ENCODE measurements around the gene SAP30. TPM values are rescaled to one million over a fixed set of nuclear protein-coding genes. Genes with fewer than 3 reads are reported as not detected.

SAP30 gene
- total RNA-seq, 1 donor from 2014 or later = 3.8 TPM

- DNase-seq (ENCODE audit: low spot score) (no peak), ATAC-seq (no peak)
These were observed 5.3 kb upstream of the SAP30 start for GRCh38 chr4:173365359-173365996.

GRCh38 chr4:173367285-173367684 is 3.5 kb upstream of the SAP30 start:
- ATAC-seq (no peak), DNase-seq (ENCODE audit: low spot score) (no peak)

GRCh38 chr4:173367946-173368345 is 2.8 kb upstream of the SAP30 start:
- DNase-seq (ENCODE audit: low spot score) (no peak), ATAC-seq (no peak)

- ATAC-seq = peak; percentile 1
- no peak for DNase-seq (ENCODE audit: low spot score)
These were observed 651 bp upstream of the SAP30 start for GRCh38 chr4:173370130-173370476.

- ATAC-seq (peak; percentile 46), DNase-seq (ENCODE audit: low spot score) (peak; percentile 78)
These were observed 788 bp downstream of the SAP30 start for GRCh38 chr4:173371292-173372192.

- no peak for ATAC-seq
- DNase-seq (ENCODE audit: low spot score) = no peak
These were observed 3.8 kb downstream of the SAP30 start for GRCh38 chr4:173374588-173374987.

GRCh38 chr4:173379929-173380328 is 9.2 kb downstream of the SAP30 start:
- DNase-seq (ENCODE audit: low spot score) (no peak), ATAC-seq (no peak)

GRCh38 chr4:173380987-173381386 is 10.2 kb downstream of the SAP30 start:
- no peak for DNase-seq (ENCODE audit: low spot score)
- ATAC-seq = no peak

GRCh38 chr4:173381610-173382009 is 10.9 kb downstream of the SAP30 start:
- ATAC-seq = no peak
- no peak for DNase-seq (ENCODE audit: low spot score)

GRCh38 chr4:173382349-173382748 is 11.6 kb downstream of the SAP30 start:
- ATAC-seq (no peak), DNase-seq (ENCODE audit: low spot score) (no peak)

- no peak for ATAC-seq
- DNase-seq (ENCODE audit: low spot score) = no peak
These were observed 16.0 kb downstream of the SAP30 start for GRCh38 chr4:173386751-173387150.

GRCh38 chr4:173391701-173392100 is 20.9 kb downstream of the SAP30 start:
- DNase-seq (ENCODE audit: low spot score) (no peak), ATAC-seq (no peak)

- no peak for DNase-seq (ENCODE audit: low spot score)
These were observed 26.9 kb downstream of the SAP30 start for GRCh38 chr4:173397604-173398003.

GRCh38 chr4:173398220-173398619 is 27.5 kb downstream of the SAP30 start:
- ATAC-seq (no peak), DNase-seq (ENCODE audit: low spot score) (no peak)

More at GRCh38 chr4:173397604-173398003, 26.9 kb downstream of the SAP30 start:
- no peak for ATAC-seq

GRCh38 chr4:173398779-173399415 is 28.1 kb downstream of the SAP30 start, which contains the start of gene SCRG1:
TSS of gene SCRG1 (minus strand) at chr4:173399116. CDS start at chr4:173391414, 7,702 bp downstream.
- DNase-seq (ENCODE audit: low spot score) (no peak), ATAC-seq (no peak)

GRCh38 chr4:173401063-173401462 is 30.3 kb downstream of the SAP30 start:
- DNase-seq (ENCODE audit: low spot score) (no peak), ATAC-seq (no peak)

GRCh38 chr4:173403051-173403450 is 32.3 kb downstream of the SAP30 start:
- no peak for DNase-seq (ENCODE audit: low spot score)
- no peak for ATAC-seq

GRCh38 chr4:173404296-173404865 is 33.6 kb downstream of the SAP30 start:
- no peak for DNase-seq (ENCODE audit: low spot score)
- ATAC-seq = no peak

- DNase-seq (ENCODE audit: low spot score) (no peak), ATAC-seq (no peak)
These were observed 35.3 kb downstream of the SAP30 start for GRCh38 chr4:173405840-173406606.

- no peak for ATAC-seq
- DNase-seq (ENCODE audit: low spot score) = no peak
These were observed 39.3 kb downstream of the SAP30 start for GRCh38 chr4:173410079-173410478.
